Endothelial cell (in vitro differentiated cells): Measurements from ENCODE around the gene ANXA11. TPM values are rescaled to one million over a fixed set of nuclear protein-coding genes. Genes with fewer than 3 reads are reported as not detected.
"Not testable (repeated sequence)": the region's sequence is repeated elsewhere in the genome, so short reads cannot be mapped to it uniquely, and the experiment has no call there.

Experiments used
- DNase-seq: peaks from one replicate; pipeline ENCODE4 v3.0.0; 2021; ENCODE audit warnings: low spot score
- H3K27ac Mint-ChIP-seq: one replicate; pipeline ENCODE4 v1.8.0; 2021; ENCODE audit warnings: mixed read lengths, inconsistent platforms; ENCODE audit not compliant: unreplicated experiment
- H3K27me3 Mint-ChIP-seq: one replicate; pipeline ENCODE4 v1.8.0; 2021; ENCODE audit warnings: mild to moderate bottlenecking, moderate library complexity, mixed read lengths, inconsistent platforms; ENCODE audit not compliant: unreplicated experiment
- H3K36me3 Mint-ChIP-seq: one replicate; pipeline ENCODE4 v1.8.0; 2021; ENCODE audit warnings: mild to moderate bottlenecking, low read depth, mixed read lengths, inconsistent platforms; ENCODE audit not compliant: unreplicated experiment
- H3K4me1 Mint-ChIP-seq: one replicate; pipeline ENCODE4 v1.8.0; 2021; ENCODE audit warnings: mild to moderate bottlenecking, mixed read lengths, inconsistent platforms; ENCODE audit not compliant: unreplicated experiment
- H3K4me3 Mint-ChIP-seq: one replicate; pipeline ENCODE4 v1.8.0; 2021; ENCODE audit warnings: mild to moderate bottlenecking, mixed read lengths, inconsistent platforms; ENCODE audit not compliant: unreplicated experiment
- H3K9me3 Mint-ChIP-seq: one replicate; pipeline ENCODE4 v1.8.0; 2021; ENCODE audit warnings: mixed read lengths, inconsistent platforms; ENCODE audit not compliant: unreplicated experiment
- total RNA-seq: library from RNA; stranded (reverse); fragmentation: NEBNext Ultra II Directional; extraction: Animal tissue kit (Norgen Biotek cat#: 25700); gene quantifications from one replicate; pipeline ENCODE4 v1.2.1, GENCODE V29; 2021; ENCODE audit not compliant: unreplicated experiment
- TF ChIP-seq, protein P1 (sequence below): fragments of 200-600 bp; sonication (generic); IDR thresholded peaks from one replicate; pipeline ENCODE4 v1.5.0; 2021; ENCODE audit warnings: antibody characterized with exemption; ENCODE audit not compliant: unreplicated experiment

The ANXA11 gene
- total RNA-seq, 1 donor from 2014 or later: 133 TPM

DNA sequence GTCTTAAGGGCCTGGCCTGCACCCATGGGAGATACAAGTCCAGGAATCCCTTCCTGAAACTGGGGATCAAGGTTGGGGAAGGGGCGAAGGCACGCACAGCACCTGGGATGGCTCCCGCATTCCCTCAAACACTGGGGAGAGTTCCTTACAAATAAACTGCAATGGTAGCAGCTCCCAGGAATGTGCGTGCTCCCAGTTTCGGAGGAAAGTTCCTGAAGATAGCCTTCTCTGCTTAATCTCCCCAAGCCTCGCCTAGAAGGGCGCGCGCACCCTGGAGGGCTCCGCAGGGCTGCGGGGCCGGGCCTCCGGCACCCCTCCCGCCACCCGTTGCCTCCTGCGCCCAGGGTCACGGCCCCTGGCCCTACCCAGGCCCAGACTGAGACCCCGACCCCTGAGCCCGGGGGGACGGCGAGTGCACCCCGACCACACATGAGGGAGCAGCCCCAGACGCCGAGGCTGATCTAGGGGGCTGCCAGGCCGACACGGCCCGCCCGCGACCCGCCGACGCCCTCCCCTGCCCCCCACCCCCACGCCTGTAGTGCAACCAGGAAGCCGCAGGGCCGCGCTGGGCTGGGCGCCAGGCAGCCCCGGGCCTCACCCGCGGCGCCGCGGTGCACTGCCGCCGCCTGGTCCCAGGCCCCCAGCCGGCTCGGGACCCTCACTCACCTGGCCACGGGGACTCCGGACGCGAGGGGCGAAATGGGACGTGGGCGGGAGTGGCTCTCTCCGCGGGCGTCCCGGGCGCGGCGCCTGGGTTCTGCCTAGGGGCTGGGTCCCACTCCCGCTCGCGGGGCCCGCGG lies 460 bp downstream of the ANXA11 start:
- peak overlapping the region; percentile 94 for H3K4me3 Mint-ChIP-seq
- peak; percentile 33 for DNase-seq
- peaks cover 47% of the 10 kb centered on the region for H3K4me1 Mint-ChIP-seq
- peaks cover 6% of the 10 kb centered on the region for H3K36me3 Mint-ChIP-seq
- H3K27ac Mint-ChIP-seq: peak overlapping the region; percentile 85
- H3K27me3 Mint-ChIP-seq: peaks cover 19% of the 10 kb centered on the region
- H3K9me3 Mint-ChIP-seq: no peaks in the 10 kb centered on the region
- TF ChIP-seq, protein P1, sequence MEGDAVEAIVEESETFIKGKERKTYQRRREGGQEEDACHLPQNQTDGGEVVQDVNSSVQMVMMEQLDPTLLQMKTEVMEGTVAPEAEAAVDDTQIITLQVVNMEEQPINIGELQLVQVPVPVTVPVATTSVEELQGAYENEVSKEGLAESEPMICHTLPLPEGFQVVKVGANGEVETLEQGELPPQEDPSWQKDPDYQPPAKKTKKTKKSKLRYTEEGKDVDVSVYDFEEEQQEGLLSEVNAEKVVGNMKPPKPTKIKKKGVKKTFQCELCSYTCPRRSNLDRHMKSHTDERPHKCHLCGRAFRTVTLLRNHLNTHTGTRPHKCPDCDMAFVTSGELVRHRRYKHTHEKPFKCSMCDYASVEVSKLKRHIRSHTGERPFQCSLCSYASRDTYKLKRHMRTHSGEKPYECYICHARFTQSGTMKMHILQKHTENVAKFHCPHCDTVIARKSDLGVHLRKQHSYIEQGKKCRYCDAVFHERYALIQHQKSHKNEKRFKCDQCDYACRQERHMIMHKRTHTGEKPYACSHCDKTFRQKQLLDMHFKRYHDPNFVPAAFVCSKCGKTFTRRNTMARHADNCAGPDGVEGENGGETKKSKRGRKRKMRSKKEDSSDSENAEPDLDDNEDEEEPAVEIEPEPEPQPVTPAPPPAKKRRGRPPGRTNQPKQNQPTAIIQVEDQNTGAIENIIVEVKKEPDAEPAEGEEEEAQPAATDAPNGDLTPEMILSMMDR: no peak

DNA sequence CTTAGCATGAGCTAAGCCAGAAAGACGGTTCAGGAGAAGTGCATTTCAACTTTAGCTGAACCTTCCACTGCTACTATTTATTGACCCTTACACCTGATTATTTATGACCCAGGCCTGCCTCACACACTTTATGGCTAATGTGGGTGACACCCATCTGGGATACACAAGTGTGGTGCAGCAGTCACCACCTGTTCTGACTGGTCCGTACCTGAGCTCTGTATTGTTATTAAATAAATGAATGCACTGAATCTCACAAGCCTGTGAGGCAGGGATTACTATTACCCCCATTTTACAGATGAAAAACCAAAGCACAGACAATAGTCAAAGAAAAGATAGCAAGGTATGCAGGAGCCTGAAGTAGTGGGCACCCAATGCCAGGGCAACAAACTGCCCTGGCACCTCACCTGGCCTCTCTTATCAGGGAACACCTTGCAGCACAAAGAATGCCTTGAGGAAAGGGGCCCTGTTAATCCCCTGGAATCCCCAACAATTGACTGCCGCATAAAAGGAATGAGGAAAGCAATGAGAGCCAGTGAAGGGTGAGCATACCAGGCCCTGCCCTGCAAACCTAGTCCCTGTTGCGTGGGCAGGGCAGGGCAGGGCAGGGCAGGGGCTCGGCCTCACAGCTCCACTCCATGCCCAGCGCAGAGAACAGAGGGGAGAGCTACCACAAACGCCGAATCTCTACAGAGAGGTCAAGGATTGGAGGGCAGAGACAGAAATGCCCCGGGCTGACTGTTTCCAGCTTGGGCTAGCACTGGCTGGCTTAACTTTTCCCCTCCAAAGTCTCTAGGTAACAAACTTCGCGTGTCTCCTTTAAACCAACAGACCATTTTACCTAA lies 1.3 kb downstream of the ANXA11 start:
- Mint-ChIP-seq H3K27ac (peak overlapping the region; percentile 85), H3K4me3 (peak overlapping the region; percentile 94), H3K27me3 (peaks cover 19% of the 10 kb centered on the region), H3K36me3 (peaks cover 6% of the 10 kb centered on the region), H3K9me3 (no peaks in the 10 kb centered on the region), H3K4me1 (peaks cover 54% of the 10 kb centered on the region)
- TF ChIP-seq, protein P1: no peak
- no peak for DNase-seq

DNA sequence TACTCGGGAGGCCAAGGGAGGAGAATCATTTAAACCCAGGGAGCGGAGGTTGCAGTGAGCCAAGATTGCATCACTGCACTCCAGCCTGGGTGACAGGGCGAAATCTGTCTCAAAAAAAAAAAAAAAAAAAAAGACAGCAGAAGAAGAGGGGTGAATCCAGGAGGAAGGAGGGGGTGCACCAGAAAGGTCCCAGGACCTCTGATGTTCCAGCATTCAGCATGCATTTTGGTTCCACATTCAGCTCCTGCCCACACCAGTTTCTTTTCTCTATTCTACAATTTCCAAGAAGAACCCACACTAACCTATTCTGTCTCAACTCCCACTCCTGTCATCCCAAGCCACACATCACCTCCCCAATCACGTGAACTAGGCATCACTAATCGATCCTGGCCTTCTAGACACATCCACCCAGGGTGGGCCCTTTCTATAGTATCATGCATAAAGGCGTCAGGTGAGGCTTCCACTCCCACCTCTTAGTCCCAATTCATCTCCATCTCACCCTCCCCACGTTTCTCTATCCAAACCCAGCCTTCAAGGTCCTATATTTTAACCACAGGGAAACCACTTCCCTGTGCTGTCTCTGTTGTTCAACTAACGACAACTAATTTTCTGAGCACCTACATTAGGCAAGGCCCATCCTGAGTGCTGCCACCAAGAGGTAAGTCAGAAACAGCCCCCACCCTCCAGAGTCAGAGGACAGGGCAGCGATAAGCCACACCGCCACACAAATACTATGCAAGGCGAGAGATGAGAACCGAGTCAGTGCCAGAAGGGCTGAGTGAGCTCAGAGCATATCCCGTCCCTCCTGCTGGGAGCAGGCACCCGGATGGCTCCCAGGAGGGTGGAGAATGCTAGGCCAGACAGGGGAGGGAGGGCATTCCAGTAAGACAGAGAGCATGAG lies 2.2 kb downstream of the ANXA11 start:
- peaks cover 6% of the 10 kb centered on the region for H3K36me3 Mint-ChIP-seq
- H3K4me1 Mint-ChIP-seq: peaks cover 54% of the 10 kb centered on the region
- TF ChIP-seq, protein P1: no peak
- H3K27me3 Mint-ChIP-seq: peaks cover 19% of the 10 kb centered on the region
- peak overlapping the region; percentile 48 for H3K4me3 Mint-ChIP-seq
- peak; percentile 10 for DNase-seq
- H3K9me3 Mint-ChIP-seq: no peaks in the 10 kb centered on the region
- no peak overlapping the region for H3K27ac Mint-ChIP-seq

DNA sequence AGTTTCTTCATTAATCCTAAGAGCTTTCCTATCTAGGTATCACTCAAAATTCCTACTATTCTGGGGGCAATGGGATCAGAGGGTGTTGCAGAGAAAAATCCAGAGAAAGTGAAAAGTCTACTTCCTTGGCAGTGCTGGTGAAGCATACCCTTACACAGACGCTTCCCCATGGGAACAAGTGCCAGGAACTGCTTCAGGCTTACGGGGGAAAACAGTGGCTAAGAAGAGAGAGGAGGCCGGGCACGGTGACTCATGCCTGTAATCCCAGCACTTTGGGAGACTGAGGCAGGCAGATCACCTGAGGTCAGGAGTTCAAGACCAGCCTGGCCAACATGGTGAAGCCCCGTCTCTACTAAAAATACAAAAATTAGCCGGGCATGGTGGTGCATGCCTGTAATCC lies 2.8 kb downstream of the ANXA11 start:
- H3K36me3 Mint-ChIP-seq, H3K9me3 Mint-ChIP-seq, DNase-seq, H3K27ac Mint-ChIP-seq: not testable (repeated sequence)
- Mint-ChIP-seq H3K4me1 (peaks cover 54% of the 10 kb centered on the region), H3K4me3 (peak overlapping the region; percentile 38), H3K27me3 (peaks cover 19% of the 10 kb centered on the region)

DNA sequence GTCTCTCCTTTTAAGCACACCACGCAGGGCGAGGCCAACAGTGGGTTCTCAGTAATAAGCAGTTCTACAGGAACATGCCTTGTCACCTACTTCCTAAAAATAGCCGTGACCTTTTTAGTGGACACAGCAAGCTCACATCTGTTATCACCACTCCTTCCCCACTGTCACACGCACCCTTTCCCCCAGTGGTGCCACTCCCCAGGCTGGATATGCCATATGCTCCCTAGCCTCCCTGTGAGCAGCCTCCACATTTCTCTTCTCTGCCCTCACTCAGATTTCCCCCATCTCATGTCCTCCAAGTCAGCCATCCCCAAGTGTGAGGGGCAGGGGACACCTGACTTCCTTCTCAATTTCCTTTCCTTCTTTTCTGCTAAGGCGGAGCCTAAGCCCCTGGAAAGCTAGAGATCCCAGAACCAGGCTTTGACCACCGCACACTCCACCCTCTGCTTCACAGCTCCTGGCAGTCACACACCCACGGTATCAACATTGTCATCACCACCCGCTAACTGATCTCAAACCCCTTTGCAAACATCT lies 3.7 kb downstream of the ANXA11 start:
- Mint-ChIP-seq H3K4me3 (peak overlapping the region; percentile 8), H3K4me1 (peaks cover 54% of the 10 kb centered on the region), H3K27ac (peak overlapping the region; percentile 27)

More for the DNA sequence above, 3.7 kb downstream of the ANXA11 start:
- Mint-ChIP-seq H3K9me3 (no peaks in the 10 kb centered on the region), H3K36me3 (peaks cover 6% of the 10 kb centered on the region), H3K27me3 (peaks cover 23% of the 10 kb centered on the region)
- no peak for DNase-seq
- TF ChIP-seq, protein P1: no peak
